GM18498 (cell line): ENCODE results near the gene OARD1.

Source experiments
- ATAC-seq: cut with Tn5 transposase; IDR thresholded peaks from one replicate; pipeline ENCODE4 v1.9.1; 2021; ENCODE audit warnings: mild to moderate bottlenecking, moderate library complexity; ENCODE audit not compliant: unreplicated experiment

Gene OARD1

GRCh38 chr6:41050536-41050935 lies 21.6 kb downstream of the OARD1 start:
- no peak for ATAC-seq

DNA sequence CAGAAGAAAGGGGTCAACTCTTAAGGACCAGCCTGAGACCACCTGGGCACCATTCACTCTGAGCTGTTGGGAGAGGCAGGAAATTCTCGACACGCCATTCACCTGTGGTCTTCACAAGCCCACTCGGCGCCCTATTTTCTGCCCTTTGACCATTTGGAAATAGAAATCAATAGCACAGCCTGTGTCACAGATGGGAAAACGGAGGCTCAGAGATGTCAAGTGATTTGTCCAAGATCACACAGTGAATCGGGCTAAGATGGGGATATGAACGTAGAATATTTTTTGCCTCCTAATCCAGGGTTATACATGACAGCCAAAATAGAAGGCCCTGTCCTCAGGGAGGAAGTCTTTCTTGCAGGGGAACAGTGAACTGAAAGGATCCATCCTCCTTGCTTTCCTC lies 22.2 kb downstream of the OARD1 start:
- ATAC-seq: no peak

GRCh38 chr6:41049521-41049920 lies 22.6 kb downstream of the OARD1 start:
- ATAC-seq: no peak

GRCh38 chr6:41047745-41048732 lies 24.1 kb downstream of the OARD1 start:
- ATAC-seq: no peak

DNA sequence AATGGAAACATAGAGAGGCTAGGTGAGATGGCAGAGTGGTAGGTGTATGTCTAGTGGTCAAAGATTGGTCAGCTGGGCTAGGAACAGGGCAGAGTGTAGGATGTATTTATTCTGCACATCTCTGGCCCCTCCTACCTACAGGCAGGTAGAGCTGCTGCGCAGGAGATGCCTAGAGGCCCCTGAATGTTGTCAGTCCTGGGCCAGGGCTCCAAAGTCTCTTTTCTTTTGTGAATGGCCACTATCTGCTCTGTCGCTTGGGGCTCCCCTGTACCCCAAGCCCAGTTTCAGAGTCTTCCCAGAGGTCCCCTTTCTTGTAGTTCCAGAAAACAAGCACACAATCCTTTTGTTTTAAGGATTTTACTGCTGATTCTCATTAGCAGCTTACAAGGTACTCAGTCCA lies 24.9 kb downstream of the OARD1 start:
- no peak for ATAC-seq

- no peak for ATAC-seq
These were observed 26.1 kb downstream of the OARD1 start for GRCh38 chr6:41046084-41046483.

DNA sequence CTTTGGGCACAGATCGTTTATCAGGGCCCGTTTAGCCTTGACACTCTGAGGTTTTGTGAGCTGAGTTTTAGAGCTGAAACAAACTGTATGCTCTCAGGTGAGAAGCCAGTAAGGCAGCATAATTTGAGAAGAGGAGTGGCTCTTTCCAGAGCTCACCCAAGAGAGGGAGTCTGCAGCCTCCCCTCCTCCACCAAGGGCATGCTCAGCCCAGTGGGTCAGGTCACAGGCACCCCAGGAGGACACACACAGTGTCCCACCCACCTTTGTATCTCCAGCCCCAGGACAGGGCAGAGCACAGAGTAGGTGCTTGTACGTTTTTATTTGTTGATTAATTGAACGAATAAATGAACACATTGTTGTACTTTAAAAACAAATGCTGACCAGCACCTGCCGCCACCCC lies 26.5 kb downstream of the OARD1 start:
- ATAC-seq: no peak

DNA sequence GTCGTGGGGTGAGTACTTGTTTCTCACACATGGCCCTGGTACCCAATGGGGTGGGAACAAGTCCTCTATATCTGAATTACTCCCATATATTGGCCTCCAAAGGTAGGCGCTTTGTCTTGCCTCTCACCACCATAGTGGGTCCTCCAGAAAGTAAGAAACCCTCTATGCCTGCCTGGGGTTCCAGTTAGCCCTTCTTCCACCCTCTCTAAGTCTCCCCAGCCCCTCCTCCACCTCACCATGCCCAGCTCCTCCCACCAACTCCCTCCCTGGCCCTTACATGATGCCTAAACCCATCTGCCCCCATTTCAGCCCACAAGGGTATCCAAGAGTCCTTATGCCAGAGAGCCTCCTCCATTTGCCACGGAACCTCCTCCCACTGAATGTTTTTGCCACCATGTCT lies 29.0 kb downstream of the OARD1 start:
- no peak for ATAC-seq

DNA sequence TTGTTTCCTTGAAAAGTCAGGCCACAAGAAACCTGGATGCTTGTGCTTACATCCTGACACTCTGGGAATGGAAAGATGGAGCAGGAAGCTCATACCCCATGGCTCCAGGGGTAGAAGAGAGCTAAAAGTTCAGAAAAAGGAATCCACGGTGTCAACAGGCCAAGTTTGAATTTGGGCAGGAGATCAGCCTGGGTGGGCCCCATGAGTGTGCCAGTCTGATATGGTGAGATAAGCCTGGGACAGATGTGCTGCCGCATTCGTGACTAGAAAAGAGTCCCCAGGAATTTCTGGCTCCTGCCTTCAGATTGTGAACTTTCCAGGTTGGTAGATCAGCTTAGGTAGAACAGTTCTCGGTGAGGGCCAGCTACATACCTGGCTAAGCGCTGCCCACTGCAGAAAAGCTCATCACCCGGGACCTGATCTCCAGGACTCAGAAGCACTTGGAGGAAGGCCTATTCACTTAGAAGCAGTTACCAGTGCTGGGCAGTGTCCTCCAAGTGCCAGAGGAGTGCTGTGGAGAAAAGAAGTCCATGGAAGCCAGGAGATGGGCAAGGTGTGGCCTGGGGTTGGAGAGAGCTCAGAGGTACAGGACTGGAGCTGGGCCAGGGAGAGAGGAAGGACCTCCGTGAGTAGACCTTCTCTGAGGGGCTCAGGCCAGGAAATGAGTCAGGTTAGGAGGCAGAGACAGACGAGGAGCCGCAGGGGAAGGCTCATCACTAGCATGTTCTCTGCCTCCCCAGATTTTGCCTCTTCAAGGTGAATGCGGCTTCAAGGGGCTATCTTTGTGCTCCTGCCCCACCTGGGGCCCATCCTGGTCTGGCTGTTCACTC lies 29.7 kb downstream of the OARD1 start, which contains the start of gene TSPO2:
TSS of gene TSPO2 (plus strand) at position 242 of the 830 bp plus-strand sequence. CDS start at position 761, 519 bp downstream.
- ATAC-seq: no peak

GRCh38 chr6:41040940-41041536 lies 31.1 kb downstream of the OARD1 start:
- ATAC-seq: no peak

DNA sequence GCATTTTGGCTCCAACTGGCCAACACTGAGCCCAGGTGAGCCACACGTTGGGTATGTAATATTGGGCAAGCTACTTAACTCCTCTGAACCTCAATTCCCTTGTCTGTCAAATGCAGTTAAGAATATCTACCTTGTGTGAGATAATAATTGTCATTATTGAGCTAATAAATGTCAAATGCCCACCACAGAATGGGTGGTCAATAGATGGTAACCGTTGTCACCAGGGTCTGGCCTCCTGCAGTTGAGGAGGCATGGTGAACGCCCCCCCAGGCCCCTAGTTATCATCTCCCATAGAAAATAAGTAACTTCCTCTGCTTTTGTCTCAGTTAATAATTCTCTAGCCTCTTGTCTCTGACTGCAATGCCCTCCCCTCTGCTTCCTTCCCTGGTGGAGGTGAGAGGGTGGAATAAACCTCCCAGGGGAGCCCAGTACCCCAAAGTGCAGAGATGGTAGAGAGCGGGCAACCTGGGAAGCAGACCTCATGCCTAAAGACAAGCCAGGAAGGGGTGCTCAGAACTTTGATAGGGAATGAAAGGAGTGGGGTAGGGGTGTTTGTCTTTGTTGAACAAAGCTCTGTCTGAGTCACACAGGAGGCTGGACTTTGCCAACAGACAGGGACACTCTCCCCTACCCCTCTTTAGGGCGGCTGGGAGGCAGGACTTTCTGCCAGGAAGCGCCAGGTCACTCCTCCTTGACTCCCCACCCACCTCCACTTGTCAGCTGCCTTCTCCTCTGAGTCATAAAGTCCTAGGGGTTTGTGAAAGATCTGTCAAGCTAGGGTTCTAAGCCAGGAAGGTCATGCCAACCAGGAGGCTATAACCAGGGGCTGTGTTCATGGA lies 31.8 kb downstream of the OARD1 start:
- no peak for ATAC-seq

GRCh38 chr6:41039060-41039998 lies 32.8 kb downstream of the OARD1 start, which contains the start of gene UNC5CL:
TSS of gene UNC5CL (minus strand) at chr6:41039221. CDS start at chr6:41035074, 4,147 bp downstream.
- ATAC-seq: no peak

- ATAC-seq: no peak
These were observed 34.0 kb downstream of the OARD1 start for GRCh38 chr6:41038205-41038604.

GRCh38 chr6:41037107-41037900 lies 34.9 kb downstream of the OARD1 start:
- no peak for ATAC-seq

DNA sequence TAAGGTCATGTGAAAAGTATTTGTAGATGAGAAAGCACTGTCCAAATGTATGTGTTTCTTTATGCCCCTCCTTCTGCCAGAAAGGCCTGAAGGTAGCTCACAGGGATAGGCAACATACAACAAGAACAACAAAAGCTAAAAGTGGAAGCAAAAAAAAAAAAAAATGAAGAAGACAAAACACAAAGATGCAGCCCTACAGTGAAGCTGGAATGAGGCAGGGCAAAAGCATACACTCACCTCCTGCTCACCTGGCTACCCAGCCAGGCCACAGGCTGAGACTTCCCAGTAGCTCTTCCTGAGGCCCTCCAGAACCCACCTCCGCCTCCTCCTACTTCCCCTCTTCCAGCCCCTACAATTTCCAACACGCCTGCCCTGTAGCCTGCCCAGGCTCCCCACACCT lies 35.6 kb downstream of the OARD1 start:
- no peak for ATAC-seq

- no peak for ATAC-seq
These were observed 36.0 kb downstream of the OARD1 start for GRCh38 chr6:41036186-41036585.

- ATAC-seq: no peak
These were observed 38.4 kb downstream of the OARD1 start for GRCh38 chr6:41033776-41034175.

DNA sequence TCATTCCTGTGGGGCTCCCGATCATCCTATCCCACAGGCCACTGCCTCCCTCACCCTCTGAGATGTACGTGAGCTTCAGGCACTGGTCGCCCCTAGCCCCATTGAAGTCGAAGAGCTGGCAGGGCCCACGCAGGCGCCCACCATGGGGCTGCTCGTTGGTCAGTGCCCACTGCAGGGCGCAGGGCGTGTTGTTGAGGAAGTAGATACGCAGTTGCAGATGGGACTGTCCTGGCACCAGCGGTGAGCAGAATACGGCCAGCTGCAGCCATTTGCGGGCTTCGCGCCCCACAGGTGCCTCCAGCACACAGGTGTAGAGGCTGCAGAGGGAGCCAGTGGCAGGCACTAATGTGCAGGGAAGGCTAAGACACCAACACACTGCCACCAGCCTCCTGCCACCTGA lies 39.3 kb downstream of the OARD1 start:
- no peak for ATAC-seq
